Ectodermal cell (in vitro differentiated cells): Measurements from ENCODE around the gene CHSY1.
A peak's percentile ranks its signal among the peaks of the same experiment; 100 is the strongest.

ENCODE experiments used
- H3K27ac ChIP-seq: 2 replicates; pipeline ENCODE4 v1.7.0; 2013; ENCODE audit warnings: mild to moderate bottlenecking, low read depth, low read length; ENCODE audit not compliant: insufficient read depth, poor library complexity, severe bottlenecking
- H3K27me3 ChIP-seq: 2 replicates; pipeline ENCODE4 v1.7.0; 2013; ENCODE audit warnings: mild to moderate bottlenecking, low read length; ENCODE audit not compliant: insufficient read depth, control insufficient read depth, poor library complexity, severe bottlenecking
- H3K36me3 ChIP-seq: one replicate; pipeline ENCODE4 v1.7.0; 2013; ENCODE audit warnings: low read length; ENCODE audit not compliant: control insufficient read depth, insufficient read depth
- H3K4me1 ChIP-seq: one replicate; pipeline ENCODE4 v1.7.0; 2013; ENCODE audit warnings: low read length; ENCODE audit not compliant: control insufficient read depth, insufficient read depth
- H3K4me3 ChIP-seq: 2 replicates; pipeline ENCODE4 v1.7.0; 2013; ENCODE audit warnings: low read depth, low read length, control low read depth; ENCODE audit not compliant: insufficient read depth
- H3K9me3 ChIP-seq: 2 replicates; pipeline ENCODE4 v1.7.0; 2013; ENCODE audit warnings: mild to moderate bottlenecking, low read length, moderate library complexity; ENCODE audit not compliant: control insufficient read depth
- WGBS, 2 experiments: methylation state at CpG; one replicate each; pipeline ENCODE4 v1.1.7; 2013; ENCODE audit warnings: missing lambda C conversion rate in 2 of 2; 5-methylcytosine and 5-hydroxymethylcytosine counted together

The CHSY1 gene

GRCh38 chr15:101255051-101255395 is 3.2 kb upstream of the CHSY1 start:
- Histone ChIP-seq H3K27me3 (peaks cover 11% of the 10 kb centered on the region), H3K36me3 (no peaks in the 10 kb centered on the region), H3K27ac (no peak overlapping the region), H3K9me3 (no peaks in the 10 kb centered on the region), H3K4me1 (peaks cover 20% of the 10 kb centered on the region), H3K4me3 (no peak overlapping the region)
- WGBS, 2 experiments: 84 to 90% methylated on average over 4 to 5 of the region's 5 CpGs

GRCh38 chr15:101254157-101255050 is 2.6 kb upstream of the CHSY1 start:
- Histone ChIP-seq H3K36me3 (no peaks in the 10 kb centered on the region), H3K27ac (no peak overlapping the region), H3K4me1 (peaks cover 25% of the 10 kb centered on the region), H3K27me3 (peaks cover 11% of the 10 kb centered on the region), H3K9me3 (no peaks in the 10 kb centered on the region), H3K4me3 (no peak overlapping the region)
- WGBS, 2 experiments: 91 to 92% methylated on average over 10 to 11 of the region's 11 CpGs

GRCh38 chr15:101252836-101253235 is 988 bp upstream of the CHSY1 start:
- H3K27ac ChIP-seq: no peak overlapping the region
- peaks cover 11% of the 10 kb centered on the region for H3K27me3 ChIP-seq
- WGBS, 2 experiments: 89 to 95% methylated on average over 3 of the region's 3 CpGs
- H3K4me1 ChIP-seq: peaks cover 21% of the 10 kb centered on the region
- no peaks in the 10 kb centered on the region for H3K9me3 ChIP-seq
- H3K36me3 ChIP-seq: no peaks in the 10 kb centered on the region
- H3K4me3 ChIP-seq: peak overlapping the region; percentile 64

GRCh38 chr15:101250873-101251829 is 697 bp downstream of the CHSY1 start:
- Histone ChIP-seq H3K4me3 (peak overlapping the region; percentile 64), H3K27me3 (peaks cover 11% of the 10 kb centered on the region), H3K9me3 (no peaks in the 10 kb centered on the region), H3K27ac (no peak overlapping the region), H3K4me1 (peaks cover 26% of the 10 kb centered on the region), H3K36me3 (no peaks in the 10 kb centered on the region)
- WGBS, 2 experiments: 0% methylated on average over 150 of the region's 150 CpGs

- no peaks in the 10 kb centered on the region for H3K36me3 ChIP-seq
- H3K9me3 ChIP-seq: no peaks in the 10 kb centered on the region
- H3K4me3 ChIP-seq: peak overlapping the region; percentile 62
- H3K27ac ChIP-seq: no peak overlapping the region
- WGBS, 2 experiments: 10 to 14% methylated on average over 6 of the region's 6 CpGs
- peaks cover 19% of the 10 kb centered on the region for H3K4me1 ChIP-seq
- peaks cover 11% of the 10 kb centered on the region for H3K27me3 ChIP-seq
Observed at GRCh38 chr15:101250341-101250831, 1.5 kb downstream of the CHSY1 start.

GRCh38 chr15:101248274-101248673 is 3.6 kb downstream of the CHSY1 start:
- H3K27ac ChIP-seq: no peak overlapping the region
- H3K9me3 ChIP-seq: no peaks in the 10 kb centered on the region
- H3K36me3 ChIP-seq: no peaks in the 10 kb centered on the region
- peaks cover 23% of the 10 kb centered on the region for H3K4me1 ChIP-seq
- WGBS, 2 experiments: 88 to 89% methylated on average over 2 of the region's 3 CpGs
- H3K27me3 ChIP-seq: peaks cover 11% of the 10 kb centered on the region
- H3K4me3 ChIP-seq: no peak overlapping the region

- H3K9me3 ChIP-seq: no peaks in the 10 kb centered on the region
- no peak overlapping the region for H3K27ac ChIP-seq
- H3K27me3 ChIP-seq: peaks cover under 1% of the 10 kb centered on the region
- H3K4me1 ChIP-seq: peaks cover 28% of the 10 kb centered on the region
- no peak overlapping the region for H3K4me3 ChIP-seq
- H3K36me3 ChIP-seq: no peaks in the 10 kb centered on the region
- WGBS, 2 experiments: 88 to 91% methylated on average over 8 to 10 of the region's 10 CpGs
Observed at GRCh38 chr15:101246824-101247745, 4.8 kb downstream of the CHSY1 start.

GRCh38 chr15:101246391-101246790 is 5.5 kb downstream of the CHSY1 start:
- H3K4me3 ChIP-seq: no peak overlapping the region
- no peaks in the 10 kb centered on the region for H3K36me3 ChIP-seq
- H3K4me1 ChIP-seq: peaks cover 28% of the 10 kb centered on the region
- no peaks in the 10 kb centered on the region for H3K27me3 ChIP-seq
- 97 to 100% methylated on average over 5 to 6 of the region's 6 CpGs for WGBS, 2 experiments
- no peak overlapping the region for H3K27ac ChIP-seq
- H3K9me3 ChIP-seq: no peaks in the 10 kb centered on the region

GRCh38 chr15:101244889-101245668 is 6.8 kb downstream of the CHSY1 start:
- peaks cover 23% of the 10 kb centered on the region for H3K4me1 ChIP-seq
- WGBS, 2 experiments: 92 to 95% methylated on average over 14 of the region's 14 CpGs
- H3K36me3 ChIP-seq: no peaks in the 10 kb centered on the region
- H3K9me3 ChIP-seq: no peaks in the 10 kb centered on the region
- no peak overlapping the region for H3K4me3 ChIP-seq
- no peak overlapping the region for H3K27ac ChIP-seq
- no peaks in the 10 kb centered on the region for H3K27me3 ChIP-seq
